Measurements from ENCODE around the gene GPC4.
"Not testable (repeated sequence)": the region's sequence is repeated elsewhere in the genome, so short reads cannot be mapped to it uniquely, and the experiment has no call there.

Gene GPC4

GRCh38 chrX:133365871-133366611 is 49.2 kb downstream of the GPC4 start:
- peak; percentile 34 for DNase-seq (ENCODE audit: low read depth)

GRCh38 chrX:133364865-133365264 is 50.4 kb downstream of the GPC4 start:
- no peak for DNase-seq (ENCODE audit: low read depth)

- DNase-seq (ENCODE audit: low read depth): peak; percentile 1
Observed at GRCh38 chrX:133364196-133364595, 51.1 kb downstream of the GPC4 start.

GRCh38 chrX:133362538-133362937 is 52.8 kb downstream of the GPC4 start:
- no peak for DNase-seq (ENCODE audit: low read depth)

- no peak for DNase-seq (ENCODE audit: low read depth)
Observed at GRCh38 chrX:133359466-133359865, 55.8 kb downstream of the GPC4 start.

- no peak for DNase-seq (ENCODE audit: low read depth)
Observed at GRCh38 chrX:133353233-133353632, 62.1 kb downstream of the GPC4 start.

GRCh38 chrX:133350751-133351150 is 64.5 kb downstream of the GPC4 start:
- DNase-seq (ENCODE audit: low read depth): peak; percentile 20

- no peak for DNase-seq (ENCODE audit: low read depth)
Observed at GRCh38 chrX:133346026-133346425, 69.3 kb downstream of the GPC4 start.

GRCh38 chrX:133339566-133339965 is 75.7 kb downstream of the GPC4 start:
- DNase-seq (ENCODE audit: low read depth): no peak

- DNase-seq (ENCODE audit: low read depth): no peak
Observed at GRCh38 chrX:133337250-133337649, 78.0 kb downstream of the GPC4 start.

- peak; percentile 31 for DNase-seq (ENCODE audit: low read depth)
Observed at GRCh38 chrX:133335027-133335426, 80.3 kb downstream of the GPC4 start.

GRCh38 chrX:133333154-133333750 is 82.0 kb downstream of the GPC4 start:
- DNase-seq (ENCODE audit: low read depth): no peak

- no peak for DNase-seq (ENCODE audit: low read depth)
Observed at GRCh38 chrX:133332737-133333136, 82.6 kb downstream of the GPC4 start.

GRCh38 chrX:133330956-133331355 is 84.3 kb downstream of the GPC4 start:
- DNase-seq (ENCODE audit: low read depth): no peak

- DNase-seq (ENCODE audit: low read depth): peak; percentile 8
Observed at GRCh38 chrX:133325422-133325821, 89.9 kb downstream of the GPC4 start.

- peak; percentile 2 for DNase-seq (ENCODE audit: low read depth)
Observed at GRCh38 chrX:133323431-133323830, 91.9 kb downstream of the GPC4 start.

- not testable (repeated sequence) for DNase-seq (ENCODE audit: low read depth)
Observed at GRCh38 chrX:133322269-133322668, 93.0 kb downstream of the GPC4 start.

GRCh38 chrX:133321451-133321850 is 93.8 kb downstream of the GPC4 start:
- peak; percentile 9 for DNase-seq (ENCODE audit: low read depth)

GRCh38 chrX:133314281-133314680 is 101.0 kb downstream of the GPC4 start:
- no peak for DNase-seq (ENCODE audit: low read depth)

GRCh38 chrX:133308499-133308897 is 106.8 kb downstream of the GPC4 start:
- no peak for DNase-seq (ENCODE audit: low read depth)

GRCh38 chrX:133307637-133308498 is 107.4 kb downstream of the GPC4 start:
- DNase-seq (ENCODE audit: low read depth): no peak

GRCh38 chrX:133307094-133307493 is 108.2 kb downstream of the GPC4 start:
- no peak for DNase-seq (ENCODE audit: low read depth)

GRCh38 chrX:133306316-133306715 is 109.0 kb downstream of the GPC4 start:
- DNase-seq (ENCODE audit: low read depth): no peak
